Measurements from ENCODE around the gene NCR3LG1. TPM values are rescaled to one million over a fixed set of nuclear protein-coding genes. Genes with fewer than 3 reads are reported as not detected.

NCR3LG1 gene
- polyA plus RNA-seq, 3 donors, result 1.5 to 1.6 (median 1.6) TPM

DNA sequence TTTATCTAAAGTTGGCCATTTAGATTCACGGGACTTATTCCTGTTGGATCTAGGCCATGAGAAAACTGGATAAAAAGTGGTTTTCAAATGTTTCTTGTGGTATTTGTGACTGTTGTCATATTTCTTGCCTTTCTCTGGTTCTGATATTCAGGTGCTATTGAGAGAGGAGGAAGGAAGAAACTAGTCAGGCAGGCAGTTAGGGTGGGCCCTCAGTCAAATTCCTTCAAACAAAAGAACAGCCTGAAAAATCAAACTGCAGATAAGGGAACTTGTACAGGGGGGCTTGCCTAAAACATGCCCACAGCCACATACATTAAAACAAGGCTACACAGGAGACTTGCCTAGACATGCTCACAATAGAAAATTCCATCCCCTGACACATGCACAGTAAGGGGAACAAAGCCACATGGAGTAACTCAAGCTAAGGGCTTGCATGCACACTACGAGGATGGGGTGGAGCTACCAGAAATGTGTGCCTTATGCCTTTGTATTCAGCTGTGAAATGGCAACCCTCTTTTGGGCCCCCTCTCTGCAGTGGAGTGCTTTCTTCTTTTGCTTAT lies 18.2 kb downstream of the NCR3LG1 start:
- no peak for DNase-seq (ENCODE audit: low read depth in 3 of 3, low spot score in 2 of 3)

DNA sequence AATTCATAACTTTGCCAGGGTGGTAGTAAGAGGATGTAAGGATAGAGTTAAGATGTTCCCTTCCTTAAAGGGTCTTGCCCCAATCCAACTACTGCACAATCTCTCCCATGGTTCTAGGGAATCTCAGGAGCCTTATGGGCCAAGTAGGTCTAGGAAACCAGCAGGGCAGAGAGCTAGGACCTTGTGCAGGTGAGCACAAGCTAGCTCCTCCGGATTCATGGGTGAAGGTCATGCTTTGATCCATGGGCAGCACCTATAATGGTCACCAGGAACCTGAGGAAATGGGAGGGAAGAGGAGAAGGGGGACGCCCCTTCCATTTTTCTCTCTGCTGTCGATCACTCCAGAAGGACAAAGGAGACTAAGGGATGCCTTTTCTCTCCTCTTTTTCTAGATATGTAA lies 20.0 kb downstream of the NCR3LG1 start:
- DNase-seq (ENCODE audit: low read depth in 3 of 3, low spot score in 2 of 3), result no peak

DNA sequence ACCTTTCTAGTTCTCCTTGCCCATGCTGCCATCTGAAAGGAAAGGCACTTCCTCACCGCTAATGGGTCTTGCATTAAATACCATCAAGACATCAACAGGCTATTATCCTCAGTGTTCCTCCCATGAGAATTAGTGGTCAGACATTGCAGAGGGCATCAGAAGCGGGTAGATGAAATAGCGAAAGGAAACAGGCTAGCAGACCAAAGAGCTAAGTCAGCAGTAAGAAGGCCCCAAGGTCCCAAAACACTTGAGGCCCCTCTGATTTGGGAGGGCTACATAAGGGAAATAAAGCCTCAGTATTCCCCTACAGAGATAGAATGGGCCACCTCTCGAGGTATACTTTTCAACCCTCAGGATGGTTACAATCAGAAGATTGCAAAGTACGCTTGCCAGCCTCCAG lies 23.9 kb downstream of the NCR3LG1 start:
- no peak for DNase-seq (ENCODE audit: low read depth in 3 of 3, low spot score in 2 of 3)

DNA sequence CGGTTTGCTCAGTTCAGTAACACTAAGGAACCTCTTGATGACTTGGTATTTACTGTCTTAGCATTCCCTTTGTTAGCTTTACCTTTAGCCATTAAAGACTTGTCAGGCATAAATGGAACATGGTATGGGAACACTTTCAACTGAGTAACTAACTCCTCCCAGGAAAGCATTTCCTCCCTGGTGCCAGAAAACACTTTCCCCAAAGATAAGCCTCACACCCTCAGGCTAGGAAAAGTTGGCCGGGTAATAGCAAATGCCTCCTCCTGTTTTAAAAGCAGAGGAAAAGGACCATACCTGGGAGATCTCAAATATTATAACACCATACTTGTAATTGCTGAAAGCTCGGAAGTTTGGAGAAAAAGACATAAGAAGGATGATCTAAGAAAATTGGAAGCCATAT lies 24.9 kb downstream of the NCR3LG1 start:
- no peak for DNase-seq (ENCODE audit: low read depth in 3 of 3, low spot score in 2 of 3)

DNA sequence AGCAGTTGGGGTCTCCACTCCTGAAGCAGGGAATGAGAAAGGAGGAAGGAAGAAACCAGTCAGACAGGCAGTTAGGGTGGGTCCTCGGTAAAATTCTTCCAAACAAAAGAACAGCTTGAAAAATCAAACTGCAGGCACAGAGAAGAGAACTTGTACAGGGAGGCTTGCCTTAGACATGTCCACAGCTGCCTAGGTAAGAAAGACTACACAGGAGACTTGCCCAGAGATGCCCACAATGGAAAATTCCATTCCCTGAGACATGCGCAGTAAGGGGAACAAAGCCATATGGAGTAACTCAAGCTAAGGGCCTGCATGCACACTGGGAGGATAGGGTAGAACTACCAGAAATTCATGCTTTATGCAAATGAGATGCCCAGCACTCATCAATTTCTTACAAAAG lies 27.1 kb downstream of the NCR3LG1 start:
- no peak for DNase-seq (ENCODE audit: low read depth in 3 of 3, low spot score in 2 of 3)

DNA sequence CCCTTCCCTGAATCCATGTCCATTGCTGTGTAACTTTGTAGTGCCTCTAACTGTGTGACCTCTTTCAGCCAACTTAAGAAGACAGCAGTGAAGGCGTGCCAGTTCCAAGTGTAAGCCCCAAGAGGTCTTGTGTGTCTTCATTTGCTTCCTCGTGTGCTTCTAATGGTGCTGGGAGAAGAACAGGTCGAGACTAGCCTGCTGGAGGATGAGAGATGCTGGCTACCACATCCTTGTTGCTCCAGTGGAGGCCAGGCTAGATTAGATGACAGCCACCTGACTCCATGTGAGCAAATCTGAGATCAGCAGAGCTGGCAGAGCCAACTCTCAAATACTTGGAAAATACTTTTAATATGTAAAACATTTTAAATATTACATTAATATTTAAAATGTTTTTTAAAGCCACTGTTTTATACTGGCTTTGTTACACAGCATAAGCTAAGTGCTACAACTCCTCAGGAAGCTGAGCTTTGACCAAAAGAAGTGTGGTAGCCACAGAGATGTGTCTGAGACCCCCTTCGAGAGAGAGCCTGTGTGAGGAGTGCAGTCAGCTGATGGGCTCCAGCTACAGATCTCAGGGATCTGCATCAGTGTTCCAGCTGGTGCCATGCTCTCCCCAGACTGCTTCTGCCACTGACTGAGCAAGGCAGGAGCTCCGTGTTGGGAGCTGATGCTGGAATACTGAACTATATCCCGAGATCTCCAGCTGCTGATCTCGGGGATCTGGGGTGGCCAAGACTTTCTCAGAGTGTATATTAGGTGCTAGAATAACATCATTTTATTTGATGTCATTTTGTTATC lies 28.0 kb downstream of the NCR3LG1 start:
- no peak for DNase-seq (ENCODE audit: low read depth in 3 of 3, low spot score in 2 of 3)

DNA sequence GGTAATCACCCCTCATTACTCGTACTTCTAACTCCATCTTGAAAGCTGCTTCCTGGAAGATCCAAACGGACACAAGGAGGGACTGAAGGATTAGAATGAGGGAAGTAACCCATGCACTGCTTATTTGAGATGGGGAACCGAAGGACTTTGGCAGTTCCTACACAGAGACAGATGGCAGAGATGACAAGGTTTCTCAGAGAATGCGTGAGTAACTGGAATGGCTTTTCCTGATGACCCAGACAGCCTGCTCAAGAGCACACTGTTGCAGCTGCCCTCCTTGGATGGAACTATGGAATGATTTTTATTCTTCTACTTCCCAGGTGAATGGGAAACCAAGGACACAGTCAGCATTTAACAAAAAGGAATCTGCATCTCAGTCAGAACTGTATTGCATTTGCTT lies 29.6 kb downstream of the NCR3LG1 start:
- no peak for DNase-seq (ENCODE audit: low read depth in 3 of 3, low spot score in 2 of 3)

DNA sequence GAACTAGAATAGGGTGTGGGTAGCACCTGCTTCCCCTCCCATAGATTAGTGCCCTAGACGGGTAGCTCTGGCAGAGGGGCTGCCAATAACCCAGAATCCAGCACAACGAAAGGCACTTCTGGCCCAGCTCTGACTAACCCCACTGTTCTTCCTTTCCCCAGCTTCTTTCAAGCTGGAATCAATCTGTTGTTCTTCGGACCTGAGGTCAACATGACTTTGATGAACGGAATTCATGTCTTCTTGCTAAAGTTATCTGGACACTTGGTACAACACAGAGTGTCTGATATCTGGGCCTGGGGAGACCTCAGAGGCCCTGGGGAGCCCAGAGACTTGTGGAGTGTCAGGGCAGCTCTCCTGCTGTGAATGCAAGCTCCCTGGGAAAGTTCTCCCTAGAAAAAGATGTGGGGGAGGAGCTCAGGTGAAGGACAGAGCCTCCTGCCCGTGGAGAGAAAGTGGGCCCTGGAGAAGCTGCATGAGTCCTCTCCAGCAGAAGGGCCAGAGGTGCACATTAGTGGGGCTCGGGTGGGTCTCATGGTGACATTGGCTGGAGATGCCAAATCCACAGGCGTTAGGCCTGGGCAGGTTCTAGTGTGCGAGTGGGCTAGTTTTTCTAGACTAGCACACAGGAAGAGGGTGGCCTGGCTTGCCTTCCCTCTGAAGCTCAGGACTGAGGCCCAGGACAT lies 30.6 kb downstream of the NCR3LG1 start:
- no peak for DNase-seq (ENCODE audit: low read depth in 3 of 3, low spot score in 2 of 3)

DNA sequence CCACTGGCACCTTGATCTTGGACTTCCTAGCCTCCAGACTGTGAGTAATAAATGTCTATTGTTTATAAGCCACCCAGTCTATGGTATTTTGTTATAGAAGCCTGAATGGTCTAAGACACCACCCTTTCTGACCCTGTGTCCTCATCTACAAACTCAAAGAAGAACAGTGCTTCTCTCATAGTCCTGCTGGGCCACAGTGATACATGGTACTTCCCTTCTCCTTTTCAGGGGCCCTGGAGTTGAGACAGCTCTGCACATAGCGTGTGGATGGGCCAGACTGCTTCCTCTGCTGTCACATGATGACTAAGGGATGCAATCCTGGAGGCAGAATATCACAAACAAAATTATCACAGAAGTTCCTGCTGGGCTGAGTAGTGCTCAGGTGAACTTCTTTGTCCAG lies 31.9 kb downstream of the NCR3LG1 start:
- DNase-seq (ENCODE audit: low read depth in 3 of 3, low spot score in 2 of 3), result no peak

DNA sequence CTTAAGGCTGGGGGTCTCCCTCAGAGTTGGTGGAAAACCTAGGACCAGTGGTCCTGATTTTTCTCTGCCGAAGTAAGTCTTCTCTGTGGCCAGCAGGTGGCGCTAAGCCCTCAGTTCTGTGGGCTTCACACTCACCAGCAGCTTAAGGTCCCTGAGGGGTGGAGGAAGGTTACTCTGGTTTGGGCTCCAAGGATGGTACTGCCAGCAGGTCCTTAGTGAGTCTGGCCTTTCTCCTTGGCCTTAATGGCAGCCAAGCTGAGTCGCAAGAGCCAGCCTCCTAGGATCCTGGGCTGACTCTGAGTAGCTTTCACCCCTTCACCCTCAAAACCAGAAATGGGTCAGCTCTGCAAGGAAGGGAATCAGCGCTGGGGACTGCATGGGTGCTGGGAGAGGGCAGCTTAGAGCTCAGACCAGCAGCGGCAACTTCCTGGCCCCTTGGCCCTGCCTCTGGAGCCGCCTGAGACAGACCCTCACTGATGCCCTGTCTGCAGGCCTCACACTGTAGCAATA lies 32.5 kb downstream of the NCR3LG1 start:
- peak; percentile 60 to 80 (median 64) for DNase-seq (ENCODE audit: low read depth in 3 of 3, low spot score in 2 of 3)

DNA sequence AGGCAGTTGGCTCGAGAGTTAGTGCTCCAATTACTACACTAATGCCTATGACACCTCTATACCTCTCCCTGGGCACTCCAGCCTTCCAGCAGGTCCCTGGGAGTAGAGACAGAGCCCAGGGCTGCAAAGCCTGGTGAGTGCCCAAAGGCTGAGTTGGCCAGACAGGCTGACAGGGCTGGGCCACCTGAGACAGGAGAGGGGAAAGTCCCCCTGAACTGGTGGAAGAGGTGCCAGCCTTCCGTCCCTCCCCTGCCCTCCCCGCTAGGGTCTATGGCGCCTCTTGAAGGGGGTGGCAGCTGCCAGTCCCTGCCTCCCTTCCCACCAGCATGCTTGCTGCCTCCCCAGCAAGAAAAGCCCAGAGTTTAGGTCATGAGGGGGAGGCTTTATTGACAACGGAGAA lies 33.9 kb downstream of the NCR3LG1 start:
- DNase-seq (ENCODE audit: low read depth in 3 of 3, low spot score in 2 of 3), result no peak

DNA sequence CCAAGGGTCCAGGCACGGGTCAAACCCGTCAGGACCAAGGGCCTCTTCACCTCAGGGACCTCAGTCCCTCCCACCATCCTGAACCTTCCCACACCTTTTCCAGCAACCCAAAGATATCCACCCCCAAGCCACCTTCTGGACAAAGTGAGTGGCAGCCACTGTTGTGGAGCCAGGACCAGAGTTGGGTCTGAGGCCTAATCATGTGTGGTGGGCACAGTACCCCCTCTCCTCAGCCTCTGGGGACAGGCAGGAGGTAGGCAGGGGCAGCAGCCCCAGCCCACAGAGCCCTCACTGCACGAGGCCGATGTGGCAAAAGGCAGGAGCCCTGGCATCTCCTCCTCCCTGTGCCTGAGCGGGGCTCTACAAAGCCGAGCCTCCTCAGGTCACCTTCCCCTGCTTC lies 34.3 kb downstream of the NCR3LG1 start:
- DNase-seq (ENCODE audit: low read depth in 3 of 3, low spot score in 2 of 3), result no peak

DNA sequence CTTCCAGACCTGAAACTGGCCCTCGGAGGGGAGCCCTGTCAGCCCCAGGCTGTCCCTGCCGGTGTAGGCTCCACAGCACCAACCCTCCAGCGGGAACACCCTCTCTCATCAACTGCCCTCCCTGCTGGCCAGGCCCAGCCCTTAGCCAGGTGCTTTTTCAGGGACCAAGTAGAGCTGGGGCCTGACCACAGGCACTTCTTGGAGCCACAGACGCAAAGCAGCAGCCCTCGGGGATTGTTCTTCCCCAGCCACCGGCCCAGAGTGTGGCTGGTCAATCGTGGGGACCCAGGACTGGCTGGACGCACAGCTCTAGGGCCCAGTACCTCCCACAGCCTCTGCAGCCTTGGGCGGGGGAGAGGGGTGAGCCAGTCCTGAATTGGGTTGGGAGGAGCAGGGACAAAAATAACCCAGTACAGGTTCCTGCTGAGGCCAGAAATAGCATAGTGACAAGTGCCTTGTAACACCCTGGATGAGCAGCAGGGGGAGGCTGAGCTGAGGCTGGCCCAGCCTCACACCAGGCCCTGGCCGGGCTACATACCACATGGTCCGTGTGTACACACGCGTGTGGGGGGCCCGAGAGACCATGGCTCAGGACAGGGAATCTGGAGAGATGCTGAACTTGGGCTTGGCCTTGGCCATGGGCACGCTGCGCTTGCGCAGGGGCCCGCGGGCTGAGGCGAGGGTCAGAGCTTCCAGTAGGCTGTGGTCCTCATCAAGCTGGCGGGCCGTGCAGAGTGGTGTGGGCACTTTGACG lies 34.9 kb downstream of the NCR3LG1 start:
- no peak for DNase-seq (ENCODE audit: low read depth in 3 of 3, low spot score in 2 of 3)

DNA sequence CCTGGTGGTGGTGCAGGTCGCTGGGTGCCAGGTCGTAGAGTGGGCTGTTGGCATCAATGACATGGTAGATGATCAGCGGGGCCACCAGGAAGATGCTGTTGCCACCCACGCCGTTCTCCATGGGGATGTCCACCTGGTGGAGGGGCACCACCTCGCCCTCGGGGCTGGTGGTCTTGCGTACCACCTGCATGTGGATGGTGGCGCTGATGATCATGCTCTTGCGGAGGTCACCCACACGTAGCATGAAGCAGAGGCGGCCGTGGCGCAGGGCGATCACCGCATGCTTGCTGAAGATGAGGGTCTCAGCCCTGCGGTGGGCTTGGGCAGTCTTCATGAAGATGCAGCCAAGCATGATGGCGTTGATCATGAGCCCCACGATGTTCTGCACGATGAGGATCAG lies 35.7 kb downstream of the NCR3LG1 start:
- no peak for DNase-seq (ENCODE audit: low read depth in 3 of 3, low spot score in 2 of 3)

DNA sequence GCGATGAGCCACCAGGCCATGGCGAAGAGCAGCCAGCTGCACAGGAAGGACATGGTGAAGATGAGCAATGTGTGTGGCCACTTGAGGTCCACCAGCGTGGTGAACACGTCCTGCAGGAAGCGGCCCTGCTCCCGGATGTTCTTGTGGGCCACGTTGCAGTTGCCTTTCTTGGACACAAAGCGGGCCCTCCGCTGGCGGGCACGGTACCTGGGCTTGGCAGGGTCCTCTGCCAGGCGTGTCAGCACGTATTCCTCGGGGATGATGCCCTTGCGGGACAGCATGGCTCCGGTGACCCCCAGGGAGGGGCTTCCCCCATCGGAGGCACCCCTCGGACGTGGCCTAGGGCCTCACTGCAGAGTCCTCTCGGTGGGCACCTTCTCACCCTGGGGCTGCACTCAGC lies 36.2 kb downstream of the NCR3LG1 start:
- DNase-seq (ENCODE audit: low read depth in 3 of 3, low spot score in 2 of 3), result no peak

DNA sequence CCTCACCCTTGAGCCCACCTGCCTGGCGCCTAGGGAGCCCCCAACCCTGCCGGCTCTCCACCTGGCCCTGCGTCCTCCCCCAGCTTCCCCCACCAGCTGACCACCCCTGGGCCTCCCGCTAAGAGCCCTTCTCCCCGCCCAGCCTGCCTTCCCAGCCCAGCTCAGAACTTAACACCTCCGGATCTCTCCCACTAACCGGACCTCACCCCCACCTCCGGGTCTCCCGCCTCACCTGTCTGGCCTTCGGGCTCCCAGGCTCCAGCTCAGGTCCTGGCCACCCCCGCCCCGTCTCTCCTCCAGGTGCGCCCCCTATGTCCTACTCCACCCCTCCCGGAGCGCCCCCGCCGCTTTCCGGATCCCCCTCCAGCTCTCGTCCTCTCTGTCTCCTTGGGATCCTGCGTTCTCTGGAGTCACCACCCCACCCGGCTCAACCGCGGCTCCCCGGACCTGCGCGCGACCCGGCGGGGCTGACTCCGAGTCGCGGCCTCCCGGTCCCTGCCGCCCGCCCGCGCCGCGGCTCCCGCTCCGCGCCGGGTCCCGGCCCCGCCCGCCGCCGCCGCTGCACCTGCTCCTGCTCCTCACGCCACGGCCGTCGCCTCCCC lies 37.1 kb downstream of the NCR3LG1 start, which contains the start of gene KCNJ11:
TSS of gene KCNJ11 (minus strand) at position 51 of the 602 bp plus-strand sequence. CDS start 568 bp downstream, outside the sequence.
- no peak for DNase-seq (ENCODE audit: low read depth in 3 of 3, low spot score in 2 of 3)

DNA sequence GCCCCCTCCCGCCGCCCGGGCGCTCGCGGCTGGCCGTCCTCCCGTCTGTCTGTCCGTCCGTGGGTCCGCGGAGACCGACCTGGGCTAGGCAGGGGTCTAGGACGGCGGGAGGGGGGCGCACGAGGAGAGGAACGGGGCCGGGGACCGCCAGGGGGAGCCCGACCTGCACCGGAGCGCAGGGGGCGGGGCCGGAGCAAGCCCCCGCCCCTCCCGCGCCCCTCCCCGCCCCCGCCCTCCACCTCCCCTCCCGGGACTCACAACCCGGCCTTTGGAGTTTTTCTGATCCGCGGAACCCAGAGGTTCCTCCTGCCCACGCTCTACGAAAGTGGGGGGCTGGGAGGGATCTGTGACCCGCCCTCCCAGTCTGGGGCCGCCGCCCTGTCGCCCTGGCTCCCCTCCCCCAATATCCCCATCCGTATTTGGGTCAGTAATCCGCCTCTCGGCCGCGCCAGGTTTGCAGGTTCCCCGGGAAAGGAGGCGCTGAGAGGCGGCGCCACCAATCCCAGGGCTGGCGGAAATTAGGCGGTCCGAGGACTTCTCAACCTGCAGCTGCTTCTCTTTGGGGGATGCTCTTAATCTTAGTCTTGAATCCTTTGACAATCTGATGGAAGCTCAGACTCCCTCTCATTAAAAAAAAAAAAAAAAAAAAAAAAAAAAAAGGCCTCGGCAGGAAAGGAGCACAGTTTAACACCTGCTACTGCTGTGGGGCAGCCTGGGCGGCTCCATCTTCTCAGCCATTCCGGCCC lies 37.8 kb downstream of the NCR3LG1 start:
- peak; percentile 47 to 67 (median 60) for DNase-seq (ENCODE audit: low read depth in 3 of 3, low spot score in 2 of 3)

DNA sequence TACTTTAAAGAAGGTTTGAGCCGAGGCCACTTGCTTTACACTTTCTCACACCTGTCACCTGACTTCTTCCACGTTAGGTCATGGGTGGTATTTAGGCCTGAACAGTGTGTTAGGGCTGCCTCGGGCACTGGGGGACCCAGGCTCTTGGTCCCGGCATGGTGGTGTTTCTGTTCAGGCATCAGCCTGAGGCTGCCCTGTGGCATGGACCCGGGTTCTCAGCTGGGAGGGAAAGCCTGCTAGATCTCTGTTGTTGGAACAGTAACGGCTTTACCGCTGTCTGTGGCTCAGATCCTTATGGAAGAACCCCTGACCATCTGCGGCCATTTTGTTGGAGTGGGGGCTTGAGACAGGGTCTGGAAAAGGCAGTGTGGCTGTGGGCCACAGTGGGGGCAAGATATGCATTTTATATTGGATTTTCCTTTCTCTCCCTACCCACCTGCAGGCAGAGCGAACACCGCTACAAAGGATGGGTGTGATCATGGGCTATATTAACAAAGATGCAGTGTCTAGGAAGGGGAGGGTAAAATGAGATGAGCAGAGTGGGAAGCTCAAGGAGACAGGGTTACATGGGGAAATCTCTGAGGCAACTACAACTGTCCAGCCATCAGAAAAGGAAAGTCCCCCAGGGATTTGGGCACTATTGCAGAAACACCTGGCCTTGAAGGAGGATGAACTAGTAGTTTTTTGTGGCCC lies 38.5 kb downstream of the NCR3LG1 start:
- no peak for DNase-seq (ENCODE audit: low read depth in 3 of 3, low spot score in 2 of 3)
